GM13976 (cell line): ENCODE results near the gene FTCD.

ENCODE experiments used
- DNase-seq: peaks from one replicate; pipeline ENCODE4 v3.0.0; 2012; ENCODE audit warnings: low spot score
- in situ Hi-C: fragments of 300-500 bp; cut with MboI; formaldehyde crosslinking; loops from one replicate; pipeline ENCODE4 v1.12.0; 2022; ENCODE audit warnings: low sequenced_read_pairs, mixed read lengths, inconsistent platforms; ENCODE audit not compliant: unreplicated experiment
- TF ChIP-seq, protein P1 (sequence below): IDR thresholded peaks from 2 replicates; pipeline ENCODE4 v1.5.1; 2012; ENCODE audit warnings: borderline replicate concordance, mild to moderate bottlenecking; ENCODE audit not compliant: insufficient read depth; ENCODE audit errors: extremely low read depth, missing control alignments, control extremely low read depth

Gene FTCD

GRCh38 chr21:46119144-46119636 is 36.2 kb downstream of the FTCD start:
- TF ChIP-seq, protein P1, sequence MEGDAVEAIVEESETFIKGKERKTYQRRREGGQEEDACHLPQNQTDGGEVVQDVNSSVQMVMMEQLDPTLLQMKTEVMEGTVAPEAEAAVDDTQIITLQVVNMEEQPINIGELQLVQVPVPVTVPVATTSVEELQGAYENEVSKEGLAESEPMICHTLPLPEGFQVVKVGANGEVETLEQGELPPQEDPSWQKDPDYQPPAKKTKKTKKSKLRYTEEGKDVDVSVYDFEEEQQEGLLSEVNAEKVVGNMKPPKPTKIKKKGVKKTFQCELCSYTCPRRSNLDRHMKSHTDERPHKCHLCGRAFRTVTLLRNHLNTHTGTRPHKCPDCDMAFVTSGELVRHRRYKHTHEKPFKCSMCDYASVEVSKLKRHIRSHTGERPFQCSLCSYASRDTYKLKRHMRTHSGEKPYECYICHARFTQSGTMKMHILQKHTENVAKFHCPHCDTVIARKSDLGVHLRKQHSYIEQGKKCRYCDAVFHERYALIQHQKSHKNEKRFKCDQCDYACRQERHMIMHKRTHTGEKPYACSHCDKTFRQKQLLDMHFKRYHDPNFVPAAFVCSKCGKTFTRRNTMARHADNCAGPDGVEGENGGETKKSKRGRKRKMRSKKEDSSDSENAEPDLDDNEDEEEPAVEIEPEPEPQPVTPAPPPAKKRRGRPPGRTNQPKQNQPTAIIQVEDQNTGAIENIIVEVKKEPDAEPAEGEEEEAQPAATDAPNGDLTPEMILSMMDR = no peak
- no peak for DNase-seq
- in situ Hi-C loops = no loop called here

- in situ Hi-C loops = no loop called here
- TF ChIP-seq, protein P1 = no peak
These were observed 36.8 kb downstream of the FTCD start for GRCh38 chr21:46118316-46119143.

DNA sequence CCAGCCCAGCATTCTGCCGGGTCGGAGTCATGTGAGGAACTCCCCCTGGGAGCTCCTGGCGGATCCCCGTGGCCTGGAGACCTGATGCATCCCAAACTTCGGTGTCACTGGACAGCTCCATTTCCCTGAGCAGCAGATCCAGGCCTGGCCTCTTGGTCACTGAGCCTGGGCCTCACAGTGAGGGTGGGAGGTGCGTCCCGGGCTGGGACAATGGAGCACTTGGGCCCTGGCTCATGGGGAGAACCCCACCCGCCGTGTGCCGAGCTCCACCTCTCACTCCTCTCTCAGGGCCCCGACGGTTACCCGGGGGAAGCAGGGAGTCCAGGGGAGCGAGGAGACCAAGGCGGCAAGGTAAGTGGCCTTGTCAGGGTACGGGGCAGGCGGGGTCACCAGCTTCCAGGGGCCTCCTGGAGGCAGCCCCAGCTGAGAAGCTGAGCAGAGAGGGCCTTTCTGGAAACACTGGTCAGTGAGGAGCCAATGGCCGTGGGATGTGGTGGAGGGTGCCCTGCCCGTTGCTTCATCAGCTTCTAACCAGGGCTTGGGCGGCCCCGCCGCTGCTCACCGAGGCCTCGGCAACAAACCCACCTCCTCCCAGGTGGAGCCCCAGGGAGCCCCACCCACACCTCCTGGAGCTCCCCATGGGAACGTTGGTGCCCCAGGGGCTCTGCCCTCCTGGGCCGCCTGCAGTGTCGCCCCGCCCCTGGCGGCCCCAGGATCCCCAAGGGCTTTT is 37.6 kb downstream of the FTCD start:
- in situ Hi-C loops = no loop called here
- DNase-seq = no peak
- TF ChIP-seq, protein P1 = no peak

More at GRCh38 chr21:46118316-46119143, 36.8 kb downstream of the FTCD start:
- no peak for DNase-seq

- DNase-seq = no peak
- in situ Hi-C loops = no loop called here
- TF ChIP-seq, protein P1 = no peak
These were observed 38.4 kb downstream of the FTCD start for GRCh38 chr21:46116776-46117585.

DNA sequence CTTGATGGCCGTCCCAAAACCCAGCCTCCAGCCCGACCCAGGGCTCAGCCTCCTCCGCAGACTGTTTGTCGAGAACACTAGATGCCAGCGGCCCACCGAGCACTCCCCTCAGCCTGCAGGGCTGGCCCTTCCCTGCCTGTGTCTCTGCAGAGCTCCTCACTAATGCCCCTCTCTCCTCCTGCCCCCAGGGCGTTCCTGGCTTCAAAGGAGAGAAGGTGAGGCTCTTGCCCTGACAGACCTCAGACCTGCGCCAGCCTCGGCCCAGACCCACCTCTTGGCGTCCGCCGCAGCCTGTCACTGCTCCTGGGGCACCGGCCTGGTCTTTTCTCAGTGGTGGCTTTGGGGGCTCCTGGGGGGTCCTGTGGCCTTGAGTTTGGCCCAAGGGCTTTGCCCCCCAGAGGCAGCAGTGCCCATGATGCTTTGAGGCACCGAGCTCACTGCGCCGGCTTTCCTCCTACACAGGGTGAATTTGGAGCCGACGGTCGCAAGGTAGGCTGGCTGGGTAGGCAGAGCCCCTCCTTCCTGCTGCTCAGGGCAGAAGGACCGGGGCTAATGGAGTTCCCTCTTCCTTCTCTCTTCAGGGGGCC is 39.1 kb downstream of the FTCD start:
- no peak for DNase-seq
- TF ChIP-seq, protein P1 = no peak
- in situ Hi-C loops = no loop called here

GRCh38 chr21:46115441-46116188 is 39.8 kb downstream of the FTCD start:
- TF ChIP-seq, protein P1 = no peak
- in situ Hi-C loops = no loop called here
- DNase-seq = no peak
